GM23338 (cell line): ENCODE data around the gene GPALPP1.

Source experiments
- CREB1 ChIP-seq: fragments of 250-450 bp; sonication (Bioruptor Pico); IDR thresholded peaks from 2 replicates; pipeline ENCODE4 v1.5.0; 2020; ENCODE audit warnings: low read depth, mild to moderate bottlenecking, moderate library complexity
- EZH2 ChIP-seq: fragments of 200-600 bp; sonication (generic); IDR thresholded peaks from one replicate; pipeline ENCODE4 v1.8.0; 2017; ENCODE audit warnings: antibody characterized with exemption, mild to moderate bottlenecking, low read depth; ENCODE audit not compliant: unreplicated experiment
- EZH2phosphoT487 ChIP-seq: fragments of 200-600 bp; sonication (generic); IDR thresholded peaks from one replicate; pipeline ENCODE4 v1.8.1; 2018; ENCODE audit warnings: antibody characterized with exemption; ENCODE audit not compliant: unreplicated experiment
- JUNB ChIP-seq: IDR thresholded peaks from one replicate; pipeline ENCODE4 v1.6.1; 2016; ENCODE audit warnings: antibody characterized with exemption; ENCODE audit not compliant: unreplicated experiment
- POLR2AphosphoS5 ChIP-seq: IDR thresholded peaks from 2 replicates; pipeline ENCODE4 v1.6.1; 2016; ENCODE audit warnings: antibody characterized with exemption, low read depth
- STAT1 ChIP-seq: IDR thresholded peaks from one replicate; pipeline ENCODE4 v1.6.1; 2016; ENCODE audit warnings: antibody characterized with exemption; ENCODE audit not compliant: unreplicated experiment
- ZNF114 ChIP-seq: fragments of 250-450 bp; sonication (Bioruptor Pico); IDR thresholded peaks from 2 replicates; pipeline ENCODE4 v1.5.0; 2020; ENCODE audit warnings: mild to moderate bottlenecking, moderate library complexity
- ZNF331 ChIP-seq: fragments of 250-450 bp; sonication (Bioruptor Pico); IDR thresholded peaks from 2 replicates; pipeline ENCODE4 v1.5.0; 2020; ENCODE audit warnings: low read depth, mild to moderate bottlenecking, moderate library complexity
- TF ChIP-seq, protein P1 (sequence below), 2 experiments: fragments of 200-600 bp in 1 of 2; sonication (generic) in 1 of 2; conservative IDR thresholded peaks; 2 replicates each; pipeline versions ENCODE4 v1.5.1 to v1.6.1; 2016 to 2017; ENCODE audit warnings: antibody characterized with exemption in 2 of 2, low read depth in 2 of 2, mild to moderate bottlenecking in 2 of 2, moderate library complexity in 1 of 2
- TF ChIP-seq, protein P2 (sequence below): IDR thresholded peaks from one replicate; pipeline ENCODE4 v1.6.1; 2018; ENCODE audit warnings: antibody characterized with exemption; ENCODE audit not compliant: unreplicated experiment
- TF ChIP-seq, protein P3 (sequence below): IDR thresholded peaks from 2 replicates; pipeline ENCODE4 v1.6.1; 2016; ENCODE audit warnings: antibody characterized with exemption
- TF ChIP-seq, protein P4 (sequence below): fragments of 250-450 bp; sonication (Bioruptor Pico); IDR thresholded peaks from 2 replicates; pipeline ENCODE4 v1.5.0; 2020; ENCODE audit warnings: mild to moderate bottlenecking, moderate library complexity

DNA sequence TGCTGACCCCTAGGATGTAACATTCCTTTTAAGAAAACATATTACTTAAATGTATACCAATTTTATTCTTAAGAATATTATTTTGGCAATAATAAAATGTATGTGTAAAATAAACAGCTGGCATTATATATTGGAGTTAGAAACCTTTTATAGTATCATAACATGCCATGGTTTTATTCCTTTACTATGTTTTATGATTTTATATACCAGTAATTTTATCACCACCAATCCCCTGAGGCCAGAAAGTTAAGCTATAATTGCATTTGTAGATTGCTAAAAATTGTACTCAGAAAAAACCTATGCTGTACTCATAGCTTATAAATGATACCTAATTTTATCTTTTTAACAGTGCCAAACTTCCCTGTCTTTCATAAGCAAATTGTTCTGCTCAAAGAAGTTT, 17.9 kb downstream of the GPALPP1 start:
- TF ChIP-seq STAT1 (no peak), EZH2 (no peak), CREB1 (CRISPR knock-in tag) (no peak), EZH2phosphoT487 (no peak), POLR2AphosphoS5 (no peak), JUNB (no peak), ZNF114 (no peak), ZNF331 (CRISPR knock-in tag) (no peak)
- TF ChIP-seq, protein P1, sequence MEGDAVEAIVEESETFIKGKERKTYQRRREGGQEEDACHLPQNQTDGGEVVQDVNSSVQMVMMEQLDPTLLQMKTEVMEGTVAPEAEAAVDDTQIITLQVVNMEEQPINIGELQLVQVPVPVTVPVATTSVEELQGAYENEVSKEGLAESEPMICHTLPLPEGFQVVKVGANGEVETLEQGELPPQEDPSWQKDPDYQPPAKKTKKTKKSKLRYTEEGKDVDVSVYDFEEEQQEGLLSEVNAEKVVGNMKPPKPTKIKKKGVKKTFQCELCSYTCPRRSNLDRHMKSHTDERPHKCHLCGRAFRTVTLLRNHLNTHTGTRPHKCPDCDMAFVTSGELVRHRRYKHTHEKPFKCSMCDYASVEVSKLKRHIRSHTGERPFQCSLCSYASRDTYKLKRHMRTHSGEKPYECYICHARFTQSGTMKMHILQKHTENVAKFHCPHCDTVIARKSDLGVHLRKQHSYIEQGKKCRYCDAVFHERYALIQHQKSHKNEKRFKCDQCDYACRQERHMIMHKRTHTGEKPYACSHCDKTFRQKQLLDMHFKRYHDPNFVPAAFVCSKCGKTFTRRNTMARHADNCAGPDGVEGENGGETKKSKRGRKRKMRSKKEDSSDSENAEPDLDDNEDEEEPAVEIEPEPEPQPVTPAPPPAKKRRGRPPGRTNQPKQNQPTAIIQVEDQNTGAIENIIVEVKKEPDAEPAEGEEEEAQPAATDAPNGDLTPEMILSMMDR (conservative IDR thresholded peaks at IDR 0.05; ENCODE audit: low read depth in 2 of 2), result no peak
- TF ChIP-seq, protein P2, sequence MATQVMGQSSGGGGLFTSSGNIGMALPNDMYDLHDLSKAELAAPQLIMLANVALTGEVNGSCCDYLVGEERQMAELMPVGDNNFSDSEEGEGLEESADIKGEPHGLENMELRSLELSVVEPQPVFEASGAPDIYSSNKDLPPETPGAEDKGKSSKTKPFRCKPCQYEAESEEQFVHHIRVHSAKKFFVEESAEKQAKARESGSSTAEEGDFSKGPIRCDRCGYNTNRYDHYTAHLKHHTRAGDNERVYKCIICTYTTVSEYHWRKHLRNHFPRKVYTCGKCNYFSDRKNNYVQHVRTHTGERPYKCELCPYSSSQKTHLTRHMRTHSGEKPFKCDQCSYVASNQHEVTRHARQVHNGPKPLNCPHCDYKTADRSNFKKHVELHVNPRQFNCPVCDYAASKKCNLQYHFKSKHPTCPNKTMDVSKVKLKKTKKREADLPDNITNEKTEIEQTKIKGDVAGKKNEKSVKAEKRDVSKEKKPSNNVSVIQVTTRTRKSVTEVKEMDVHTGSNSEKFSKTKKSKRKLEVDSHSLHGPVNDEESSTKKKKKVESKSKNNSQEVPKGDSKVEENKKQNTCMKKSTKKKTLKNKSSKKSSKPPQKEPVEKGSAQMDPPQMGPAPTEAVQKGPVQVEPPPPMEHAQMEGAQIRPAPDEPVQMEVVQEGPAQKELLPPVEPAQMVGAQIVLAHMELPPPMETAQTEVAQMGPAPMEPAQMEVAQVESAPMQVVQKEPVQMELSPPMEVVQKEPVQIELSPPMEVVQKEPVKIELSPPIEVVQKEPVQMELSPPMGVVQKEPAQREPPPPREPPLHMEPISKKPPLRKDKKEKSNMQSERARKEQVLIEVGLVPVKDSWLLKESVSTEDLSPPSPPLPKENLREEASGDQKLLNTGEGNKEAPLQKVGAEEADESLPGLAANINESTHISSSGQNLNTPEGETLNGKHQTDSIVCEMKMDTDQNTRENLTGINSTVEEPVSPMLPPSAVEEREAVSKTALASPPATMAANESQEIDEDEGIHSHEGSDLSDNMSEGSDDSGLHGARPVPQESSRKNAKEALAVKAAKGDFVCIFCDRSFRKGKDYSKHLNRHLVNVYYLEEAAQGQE, result no peak
- TF ChIP-seq, protein P3, sequence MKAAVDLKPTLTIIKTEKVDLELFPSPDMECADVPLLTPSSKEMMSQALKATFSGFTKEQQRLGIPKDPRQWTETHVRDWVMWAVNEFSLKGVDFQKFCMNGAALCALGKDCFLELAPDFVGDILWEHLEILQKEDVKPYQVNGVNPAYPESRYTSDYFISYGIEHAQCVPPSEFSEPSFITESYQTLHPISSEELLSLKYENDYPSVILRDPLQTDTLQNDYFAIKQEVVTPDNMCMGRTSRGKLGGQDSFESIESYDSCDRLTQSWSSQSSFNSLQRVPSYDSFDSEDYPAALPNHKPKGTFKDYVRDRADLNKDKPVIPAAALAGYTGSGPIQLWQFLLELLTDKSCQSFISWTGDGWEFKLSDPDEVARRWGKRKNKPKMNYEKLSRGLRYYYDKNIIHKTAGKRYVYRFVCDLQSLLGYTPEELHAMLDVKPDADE, result no peak
- TF ChIP-seq, protein P4, sequence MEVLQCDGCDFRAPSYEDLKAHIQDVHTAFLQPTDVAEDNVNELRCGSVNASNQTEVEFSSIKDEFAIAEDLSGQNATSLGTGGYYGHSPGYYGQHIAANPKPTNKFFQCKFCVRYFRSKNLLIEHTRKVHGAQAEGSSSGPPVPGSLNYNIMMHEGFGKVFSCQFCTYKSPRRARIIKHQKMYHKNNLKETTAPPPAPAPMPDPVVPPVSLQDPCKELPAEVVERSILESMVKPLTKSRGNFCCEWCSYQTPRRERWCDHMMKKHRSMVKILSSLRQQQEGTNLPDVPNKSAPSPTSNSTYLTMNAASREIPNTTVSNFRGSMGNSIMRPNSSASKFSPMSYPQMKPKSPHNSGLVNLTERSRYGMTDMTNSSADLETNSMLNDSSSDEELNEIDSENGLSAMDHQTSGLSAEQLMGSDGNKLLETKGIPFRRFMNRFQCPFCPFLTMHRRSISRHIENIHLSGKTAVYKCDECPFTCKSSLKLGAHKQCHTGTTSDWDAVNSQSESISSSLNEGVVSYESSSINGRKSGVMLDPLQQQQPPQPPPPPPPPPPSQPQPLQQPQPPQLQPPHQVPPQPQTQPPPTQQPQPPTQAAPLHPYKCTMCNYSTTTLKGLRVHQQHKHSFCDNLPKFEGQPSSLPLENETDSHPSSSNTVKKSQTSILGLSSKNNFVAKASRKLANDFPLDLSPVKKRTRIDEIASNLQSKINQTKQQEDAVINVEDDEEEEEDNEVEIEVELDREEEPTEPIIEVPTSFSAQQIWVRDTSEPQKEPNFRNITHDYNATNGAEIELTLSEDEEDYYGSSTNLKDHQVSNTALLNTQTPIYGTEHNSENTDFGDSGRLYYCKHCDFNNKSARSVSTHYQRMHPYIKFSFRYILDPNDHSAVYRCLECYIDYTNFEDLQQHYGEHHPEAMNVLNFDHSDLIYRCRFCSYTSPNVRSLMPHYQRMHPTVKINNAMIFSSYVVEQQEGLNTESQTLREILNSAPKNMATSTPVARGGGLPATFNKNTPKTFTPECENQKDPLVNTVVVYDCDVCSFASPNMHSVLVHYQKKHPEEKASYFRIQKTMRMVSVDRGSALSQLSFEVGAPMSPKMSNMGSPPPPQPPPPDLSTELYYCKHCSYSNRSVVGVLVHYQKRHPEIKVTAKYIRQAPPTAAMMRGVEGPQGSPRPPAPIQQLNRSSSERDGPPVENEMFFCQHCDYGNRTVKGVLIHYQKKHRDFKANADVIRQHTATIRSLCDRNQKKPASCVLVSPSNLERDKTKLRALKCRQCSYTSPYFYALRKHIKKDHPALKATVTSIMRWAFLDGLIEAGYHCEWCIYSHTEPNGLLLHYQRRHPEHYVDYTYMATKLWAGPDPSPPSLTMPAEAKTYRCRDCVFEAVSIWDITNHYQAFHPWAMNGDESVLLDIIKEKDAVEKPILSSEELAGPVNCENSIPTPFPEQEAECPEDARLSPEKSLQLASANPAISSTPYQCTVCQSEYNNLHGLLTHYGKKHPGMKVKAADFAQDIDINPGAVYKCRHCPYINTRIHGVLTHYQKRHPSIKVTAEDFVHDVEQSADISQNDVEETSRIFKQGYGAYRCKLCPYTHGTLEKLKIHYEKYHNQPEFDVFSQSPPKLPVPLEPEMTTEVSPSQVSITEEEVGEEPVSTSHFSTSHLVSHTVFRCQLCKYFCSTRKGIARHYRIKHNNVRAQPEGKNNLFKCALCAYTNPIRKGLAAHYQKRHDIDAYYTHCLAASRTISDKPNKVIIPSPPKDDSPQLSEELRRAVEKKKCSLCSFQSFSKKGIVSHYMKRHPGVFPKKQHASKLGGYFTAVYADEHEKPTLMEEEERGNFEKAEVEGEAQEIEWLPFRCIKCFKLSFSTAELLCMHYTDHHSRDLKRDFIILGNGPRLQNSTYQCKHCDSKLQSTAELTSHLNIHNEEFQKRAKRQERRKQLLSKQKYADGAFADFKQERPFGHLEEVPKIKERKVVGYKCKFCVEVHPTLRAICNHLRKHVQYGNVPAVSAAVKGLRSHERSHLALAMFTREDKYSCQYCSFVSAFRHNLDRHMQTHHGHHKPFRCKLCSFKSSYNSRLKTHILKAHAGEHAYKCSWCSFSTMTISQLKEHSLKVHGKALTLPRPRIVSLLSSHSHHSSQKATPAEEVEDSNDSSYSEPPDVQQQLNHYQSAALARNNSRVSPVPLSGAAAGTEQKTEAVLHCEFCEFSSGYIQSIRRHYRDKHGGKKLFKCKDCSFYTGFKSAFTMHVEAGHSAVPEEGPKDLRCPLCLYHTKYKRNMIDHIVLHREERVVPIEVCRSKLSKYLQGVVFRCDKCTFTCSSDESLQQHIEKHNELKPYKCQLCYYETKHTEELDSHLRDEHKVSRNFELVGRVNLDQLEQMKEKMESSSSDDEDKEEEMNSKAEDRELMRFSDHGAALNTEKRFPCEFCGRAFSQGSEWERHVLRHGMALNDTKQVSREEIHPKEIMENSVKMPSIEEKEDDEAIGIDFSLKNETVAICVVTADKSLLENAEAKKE, result no peak
